Astrocyte (in vitro differentiated cells and primary cell): ENCODE data around the gene PALB2. TPM values are rescaled to one million over a fixed set of nuclear protein-coding genes. Genes with fewer than 3 reads are reported as not detected.

Source experiments
- DNase-seq: peaks from one replicate; pipeline ENCODE4 v3.0.0-alpha.2; 2010; ENCODE audit warnings: low read depth
- FAIRE-seq: peaks from 2 replicates; lab custom pipeline; 2011; peaks lifted over from hg19 to GRCh38; lab: Jason Lieb, UNC
- H2AFZ ChIP-seq: 2 replicates; pipeline ENCODE4 v1.6.0; 2012; ENCODE audit warnings: low read depth, low read length, inconsistent platforms
- H3K27ac ChIP-seq: 2 replicates; pipeline ENCODE4 v1.5.1; 2011; ENCODE audit warnings: low read depth, low read length, inconsistent platforms
- H3K27me3 ChIP-seq: 2 replicates; pipeline ENCODE4 v1.6.0; 2011; ENCODE audit warnings: low read length, inconsistent platforms; ENCODE audit not compliant: insufficient read depth
- H3K36me3 ChIP-seq: 2 replicates; pipeline ENCODE4 v1.5.1; 2011; ENCODE audit warnings: low read length, inconsistent platforms; ENCODE audit not compliant: insufficient read depth
- H3K4me1 ChIP-seq: 2 replicates; pipeline ENCODE4 v1.5.1; 2011; ENCODE audit warnings: low read length, inconsistent platforms; ENCODE audit not compliant: insufficient read depth
- H3K4me2 ChIP-seq: 2 replicates; pipeline ENCODE4 v1.6.0; 2012; ENCODE audit warnings: low read length, inconsistent platforms
- H3K4me3 ChIP-seq: 2 replicates; pipeline ENCODE4 v1.5.1; 2011; ENCODE audit warnings: low read depth, mild to moderate bottlenecking, low read length, inconsistent platforms; ENCODE audit not compliant: insufficient read depth
- H3K79me2 ChIP-seq: 2 replicates; pipeline ENCODE4 v1.6.0; 2012; ENCODE audit warnings: mild to moderate bottlenecking, low read length, inconsistent platforms; ENCODE audit not compliant: insufficient read depth
- H3K9ac ChIP-seq: 2 replicates; pipeline ENCODE4 v1.6.0; 2012; ENCODE audit warnings: mild to moderate bottlenecking, low read length, inconsistent platforms
- H3K9me3 ChIP-seq: 2 replicates; pipeline ENCODE4 v1.5.1; 2012; ENCODE audit warnings: low read depth, mild to moderate bottlenecking, low read length, inconsistent platforms; ENCODE audit not compliant: insufficient read depth
- H4K20me1 ChIP-seq: 2 replicates; pipeline ENCODE4 v1.6.0; 2012; ENCODE audit warnings: low read length, inconsistent platforms; ENCODE audit not compliant: insufficient read depth
- H3K27ac Mint-ChIP-seq: one replicate; pipeline ENCODE4 v1.8.0; 2021; ENCODE audit warnings: mild to moderate bottlenecking, mixed read lengths; ENCODE audit not compliant: unreplicated experiment
- H3K27me3 Mint-ChIP-seq: one replicate; pipeline ENCODE4 v1.8.0; 2021; ENCODE audit warnings: low read depth, mixed read lengths; ENCODE audit not compliant: unreplicated experiment
- H3K36me3 Mint-ChIP-seq: one replicate; pipeline ENCODE4 v1.8.0; 2021; ENCODE audit warnings: low read depth, mixed read lengths; ENCODE audit not compliant: unreplicated experiment
- H3K4me1 Mint-ChIP-seq: one replicate; pipeline ENCODE4 v1.8.0; 2021; ENCODE audit warnings: low read depth, mixed read lengths; ENCODE audit not compliant: unreplicated experiment
- H3K4me3 Mint-ChIP-seq: one replicate; pipeline ENCODE4 v1.8.0; 2021; ENCODE audit warnings: mild to moderate bottlenecking, moderate library complexity, mixed read lengths; ENCODE audit not compliant: unreplicated experiment
- H3K9me3 Mint-ChIP-seq: one replicate; pipeline ENCODE4 v1.8.0; 2021; ENCODE audit warnings: mild to moderate bottlenecking, mixed read lengths; ENCODE audit not compliant: unreplicated experiment
- EZH2 ChIP-seq: IDR thresholded peaks from 2 replicates; pipeline ENCODE4 v1.6.1; 2012; ENCODE audit warnings: mild to moderate bottlenecking, low read length, inconsistent platforms; ENCODE audit not compliant: insufficient read depth
- total RNA-seq: library from RNA; stranded (reverse); gene quantifications from 2 replicates; pipeline ENCODE4 v1.2.1, GENCODE V29; 2021
- TF ChIP-seq, protein P1 (sequence below): IDR thresholded peaks from 2 replicates; pipeline ENCODE4 v1.5.1; 2011; ENCODE audit warnings: low read depth, mild to moderate bottlenecking, inconsistent platforms, low read length, moderate library complexity; ENCODE audit not compliant: insufficient read depth

The PALB2 gene
- total RNA-seq, 1 donor from 2014 or later, result 12.8 TPM

DNA sequence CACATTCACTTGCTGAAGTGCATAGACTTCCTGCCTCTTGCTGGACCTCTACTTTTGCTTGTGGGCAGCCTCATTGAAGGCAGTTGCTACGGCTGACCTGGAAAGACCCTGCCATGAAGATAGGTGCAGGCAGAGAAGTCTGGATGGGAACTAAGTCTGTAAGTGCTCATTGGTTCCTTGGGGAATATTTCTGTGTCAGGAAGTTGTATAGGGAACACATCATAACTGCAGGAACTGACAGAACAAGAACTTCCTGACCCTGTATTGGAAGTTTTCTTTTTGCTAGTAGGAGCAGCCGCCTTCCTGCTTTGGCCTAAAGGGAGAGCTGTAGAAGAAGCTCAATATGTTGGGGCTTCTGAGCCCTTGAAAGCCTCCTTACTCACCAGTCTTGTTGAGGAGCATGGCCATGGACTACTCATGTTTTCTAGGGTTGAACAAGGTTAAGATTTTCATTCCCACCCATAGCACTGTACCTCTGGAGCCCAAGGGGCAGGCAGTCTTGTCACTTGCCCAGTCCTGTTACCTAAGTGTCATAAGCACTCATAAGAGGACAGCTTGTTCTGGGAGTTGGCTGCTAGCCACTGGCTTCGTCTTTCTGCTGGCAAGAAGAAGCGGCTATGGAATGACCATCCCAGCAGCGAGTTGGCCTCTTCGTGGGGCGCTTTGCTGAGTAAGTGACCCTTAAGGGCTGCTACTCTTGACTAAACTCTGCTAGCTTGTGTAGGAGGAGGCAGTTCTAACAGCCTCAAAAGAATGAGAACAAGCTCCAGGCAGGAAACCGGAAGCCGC is 76.3 kb downstream of the PALB2 start:
- H3K9me3 Mint-ChIP-seq, result no peaks in the 10 kb centered on the region
- no peak overlapping the region for H3K9ac ChIP-seq
- H3K9me3 ChIP-seq, result no peaks in the 10 kb centered on the region
- H3K27me3 Mint-ChIP-seq, result no peaks in the 10 kb centered on the region
- no peak overlapping the region for H3K27ac Mint-ChIP-seq
- H3K27me3 ChIP-seq, result no peaks in the 10 kb centered on the region
- peaks cover 26% of the 10 kb centered on the region for H3K4me1 Mint-ChIP-seq
- no peak overlapping the region for H3K4me3 Mint-ChIP-seq
- peaks cover 81% of the 10 kb centered on the region for H4K20me1 ChIP-seq
- H3K4me1 ChIP-seq, result no peaks in the 10 kb centered on the region
- peaks cover 35% of the 10 kb centered on the region for H3K79me2 ChIP-seq
- peaks cover 67% of the 10 kb centered on the region for H3K36me3 ChIP-seq
- DNase-seq (peak; percentile 1), FAIRE-seq (no peak)
- no peak overlapping the region for H3K4me3 ChIP-seq
- no peak for TF ChIP-seq EZH2
- TF ChIP-seq, protein P1, sequence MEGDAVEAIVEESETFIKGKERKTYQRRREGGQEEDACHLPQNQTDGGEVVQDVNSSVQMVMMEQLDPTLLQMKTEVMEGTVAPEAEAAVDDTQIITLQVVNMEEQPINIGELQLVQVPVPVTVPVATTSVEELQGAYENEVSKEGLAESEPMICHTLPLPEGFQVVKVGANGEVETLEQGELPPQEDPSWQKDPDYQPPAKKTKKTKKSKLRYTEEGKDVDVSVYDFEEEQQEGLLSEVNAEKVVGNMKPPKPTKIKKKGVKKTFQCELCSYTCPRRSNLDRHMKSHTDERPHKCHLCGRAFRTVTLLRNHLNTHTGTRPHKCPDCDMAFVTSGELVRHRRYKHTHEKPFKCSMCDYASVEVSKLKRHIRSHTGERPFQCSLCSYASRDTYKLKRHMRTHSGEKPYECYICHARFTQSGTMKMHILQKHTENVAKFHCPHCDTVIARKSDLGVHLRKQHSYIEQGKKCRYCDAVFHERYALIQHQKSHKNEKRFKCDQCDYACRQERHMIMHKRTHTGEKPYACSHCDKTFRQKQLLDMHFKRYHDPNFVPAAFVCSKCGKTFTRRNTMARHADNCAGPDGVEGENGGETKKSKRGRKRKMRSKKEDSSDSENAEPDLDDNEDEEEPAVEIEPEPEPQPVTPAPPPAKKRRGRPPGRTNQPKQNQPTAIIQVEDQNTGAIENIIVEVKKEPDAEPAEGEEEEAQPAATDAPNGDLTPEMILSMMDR, result no peak
- H3K4me2 ChIP-seq, result no peak overlapping the region
- peaks cover 31% of the 10 kb centered on the region for H3K36me3 Mint-ChIP-seq
- H3K27ac ChIP-seq, result no peak overlapping the region
- H2AFZ ChIP-seq, result no peak overlapping the region

- no peak for TF ChIP-seq EZH2
- TF ChIP-seq, protein P1, result no peak
- Mint-ChIP-seq H3K27ac (no peak overlapping the region), H3K36me3 (peaks cover 36% of the 10 kb centered on the region), H3K4me1 (peaks cover 33% of the 10 kb centered on the region), H3K4me3 (peak overlapping the region; percentile 56), H3K27me3 (no peaks in the 10 kb centered on the region), H3K9me3 (no peaks in the 10 kb centered on the region)
- H3K4me1 ChIP-seq, result peaks cover 8% of the 10 kb centered on the region
- no peak overlapping the region for H3K4me2 ChIP-seq
- peaks cover 81% of the 10 kb centered on the region for H4K20me1 ChIP-seq
- H3K79me2 ChIP-seq, result peaks cover 47% of the 10 kb centered on the region
- DNase-seq (no peak), FAIRE-seq (no peak)
- no peaks in the 10 kb centered on the region for H3K27me3 ChIP-seq
- no peak overlapping the region for H3K9ac ChIP-seq
- H2AFZ ChIP-seq, result no peak overlapping the region
- no peaks in the 10 kb centered on the region for H3K9me3 ChIP-seq
- H3K4me3 ChIP-seq, result no peak overlapping the region
- H3K36me3 ChIP-seq, result peaks cover 70% of the 10 kb centered on the region
- no peak overlapping the region for H3K27ac ChIP-seq
These were observed 77.9 kb downstream of the PALB2 start for GRCh38 chr16:23563186-23563585.

DNA sequence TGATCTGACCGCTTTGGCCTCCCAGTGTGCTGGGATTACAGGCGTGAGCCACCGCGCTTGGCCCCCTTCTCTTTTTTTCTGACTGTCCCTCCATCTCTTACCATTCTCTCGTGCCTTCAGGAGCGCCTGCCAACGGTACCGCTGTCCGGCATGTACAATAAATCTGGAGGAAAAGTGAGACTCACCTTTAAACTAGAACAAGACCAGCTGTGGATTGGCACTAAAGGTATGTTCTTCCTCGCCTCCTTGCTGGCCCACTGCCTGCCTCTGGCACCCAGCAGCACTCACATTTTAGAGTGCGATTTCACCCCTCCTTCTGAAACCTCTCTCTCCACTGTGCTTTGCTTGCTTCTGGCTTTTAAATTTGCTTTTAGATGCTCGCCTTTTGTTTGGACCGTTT is 78.6 kb downstream of the PALB2 start:
- H3K4me1 Mint-ChIP-seq, result peaks cover 33% of the 10 kb centered on the region
- H3K4me3 Mint-ChIP-seq, result no peak overlapping the region
- Histone ChIP-seq H3K9me3 (no peaks in the 10 kb centered on the region), H3K27me3 (no peaks in the 10 kb centered on the region), H2AFZ (no peak overlapping the region), H4K20me1 (peaks cover 76% of the 10 kb centered on the region), H3K27ac (no peak overlapping the region), H3K4me3 (no peak overlapping the region), H3K79me2 (peaks cover 52% of the 10 kb centered on the region), H3K9ac (no peak overlapping the region), H3K4me2 (no peak overlapping the region), H3K36me3 (peaks cover 69% of the 10 kb centered on the region), H3K4me1 (peaks cover 8% of the 10 kb centered on the region)
- no peaks in the 10 kb centered on the region for H3K9me3 Mint-ChIP-seq
- FAIRE-seq (no peak), DNase-seq (no peak)
- peak overlapping the region; percentile 41 for H3K27ac Mint-ChIP-seq
- peaks cover 33% of the 10 kb centered on the region for H3K36me3 Mint-ChIP-seq
- no peaks in the 10 kb centered on the region for H3K27me3 Mint-ChIP-seq
- TF ChIP-seq EZH2, result no peak
- TF ChIP-seq, protein P1, result no peak
